RWPE2 (cell line): ENCODE measurements around the gene NRTN.

Experiments used
- ATAC-seq: fragments of 200-7000 bp; cut with Tn5 transposase; 3 replicates; pipeline ENCODE4 v1.9.1; 2021; ENCODE audit warnings: low read depth
- DNase-seq: peaks from one replicate; pipeline ENCODE4 v3.0.0-alpha.2; 2020; ENCODE audit warnings: low spot score
- H3K27ac ChIP-seq: fragments of 450-650 bp; 2 replicates; pipeline ENCODE4 v1.5.1; 2017; ENCODE audit warnings: mild to moderate bottlenecking; ENCODE audit not compliant: poor library complexity, severe bottlenecking
- H3K27me3 ChIP-seq: fragments of 250-450 bp; sonication (Bioruptor Pico); 2 replicates; pipeline ENCODE4 v1.5.1; 2021; ENCODE audit warnings: mild to moderate bottlenecking, moderate library complexity; ENCODE audit not compliant: insufficient read depth, poor library complexity, severe bottlenecking
- H3K36me3 ChIP-seq: fragments of 250-450 bp; sonication (Bioruptor Pico); 2 replicates; pipeline ENCODE4 v1.5.1; 2020; ENCODE audit warnings: low read depth, mild to moderate bottlenecking, moderate library complexity
- H3K4me1 ChIP-seq: fragments of 250-450 bp; sonication (Bioruptor Pico); 2 replicates; pipeline ENCODE4 v1.5.1; 2021; ENCODE audit warnings: mild to moderate bottlenecking, moderate library complexity; ENCODE audit not compliant: insufficient read depth, poor library complexity, severe bottlenecking
- H3K4me3 ChIP-seq: fragments of 250-450 bp; sonication (Bioruptor Pico); 2 replicates; pipeline ENCODE4 v1.5.1; 2021; ENCODE audit warnings: mild to moderate bottlenecking, moderate library complexity; ENCODE audit not compliant: severe bottlenecking
- H3K9me3 ChIP-seq: fragments of 250-450 bp; sonication (Bioruptor Pico); 2 replicates; pipeline ENCODE4 v1.5.1; 2021; ENCODE audit warnings: mild to moderate bottlenecking, moderate library complexity; ENCODE audit not compliant: severe bottlenecking
- CTCF ChIP-seq: fragments of 450-650 bp; IDR thresholded peaks from one replicate; pipeline ENCODE4 v1.5.1; 2017; ENCODE audit warnings: mild to moderate bottlenecking, moderate library complexity; ENCODE audit not compliant: poor library complexity, severe bottlenecking

Gene NRTN

GRCh38 chr19:5877882-5878281 is 73.0 kb downstream of the NRTN start:
- Histone ChIP-seq H3K27me3 (no peaks in the 10 kb centered on the region), H3K36me3 (no peaks in the 10 kb centered on the region), H3K4me3 (no peak overlapping the region), H3K9me3 (no peaks in the 10 kb centered on the region), H3K27ac (no peak overlapping the region), H3K4me1 (no peaks in the 10 kb centered on the region)
- no peak for ATAC-seq
- no peak for TF ChIP-seq CTCF
- DNase-seq, result no peak
